GM21360 (cell line): ENCODE results near the gene EAF2.
"Not testable (repeated sequence)": the region's sequence is repeated elsewhere in the genome, so short reads cannot be mapped to it uniquely, and the experiment has no call there.

ENCODE experiments used
- ATAC-seq: cut with Tn5 transposase; IDR thresholded peaks from one replicate; pipeline ENCODE4 v1.9.1; 2021; ENCODE audit warnings: mild to moderate bottlenecking, moderate library complexity; ENCODE audit not compliant: unreplicated experiment

The EAF2 gene

DNA sequence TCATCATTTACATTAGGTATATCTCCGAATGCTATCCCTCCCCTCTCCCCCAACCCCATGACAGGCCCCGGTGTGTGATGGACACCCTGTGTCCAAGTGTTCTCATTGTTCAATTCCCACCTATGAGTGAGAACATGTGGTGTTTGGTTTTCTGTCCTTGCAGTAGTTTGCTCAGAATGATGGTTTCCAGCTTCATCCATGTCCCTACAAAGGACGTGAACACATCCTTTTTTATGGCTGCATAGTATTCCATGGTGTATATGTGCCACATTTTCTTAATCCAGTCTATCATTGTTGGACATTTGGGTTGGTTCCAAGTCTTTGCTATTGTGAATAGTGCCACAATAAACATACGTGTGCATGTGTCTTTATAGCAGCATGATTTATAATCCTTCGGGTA lies 22.8 kb downstream of the EAF2 start:
- not testable (repeated sequence) for ATAC-seq

DNA sequence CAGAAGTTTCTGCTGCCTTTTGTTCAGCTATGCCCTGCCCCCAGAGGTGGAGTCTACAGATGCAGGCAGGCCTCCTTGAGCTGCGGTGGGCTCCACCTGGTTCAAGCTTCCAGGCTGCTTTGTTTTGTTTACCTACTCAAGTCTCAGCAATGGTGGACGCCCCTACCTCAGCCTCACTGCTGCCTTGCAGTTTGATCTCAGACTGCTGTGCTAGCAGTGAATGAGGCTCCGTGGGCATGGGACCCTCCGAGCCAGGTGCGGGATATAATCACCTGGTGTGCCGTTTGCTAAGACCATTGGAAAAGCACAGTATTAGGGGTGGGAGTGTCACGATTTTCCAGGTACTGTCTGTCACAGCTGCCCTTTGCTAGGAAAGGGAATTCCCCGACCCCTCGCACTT lies 28.2 kb downstream of the EAF2 start:
- ATAC-seq, result not testable (repeated sequence)

DNA sequence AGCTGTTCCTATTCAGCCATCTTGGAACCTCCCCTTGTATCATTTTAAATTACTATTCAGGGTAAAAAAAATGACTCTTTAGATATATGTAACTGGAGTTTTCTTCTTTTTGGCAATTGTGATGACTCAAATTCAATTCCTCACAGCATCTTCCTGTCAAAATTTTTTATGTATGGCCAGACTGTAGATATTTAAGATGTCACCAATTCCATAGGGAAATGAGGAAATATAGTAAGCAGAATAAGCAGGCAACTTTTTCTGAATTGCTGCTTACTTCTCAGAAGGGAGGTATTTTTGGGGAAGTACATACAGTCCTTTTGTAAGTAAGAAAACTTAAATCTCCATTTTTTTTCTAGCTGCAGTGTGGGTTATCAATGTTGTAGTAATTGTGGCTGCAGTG lies 28.8 kb downstream of the EAF2 start:
- no peak for ATAC-seq

DNA sequence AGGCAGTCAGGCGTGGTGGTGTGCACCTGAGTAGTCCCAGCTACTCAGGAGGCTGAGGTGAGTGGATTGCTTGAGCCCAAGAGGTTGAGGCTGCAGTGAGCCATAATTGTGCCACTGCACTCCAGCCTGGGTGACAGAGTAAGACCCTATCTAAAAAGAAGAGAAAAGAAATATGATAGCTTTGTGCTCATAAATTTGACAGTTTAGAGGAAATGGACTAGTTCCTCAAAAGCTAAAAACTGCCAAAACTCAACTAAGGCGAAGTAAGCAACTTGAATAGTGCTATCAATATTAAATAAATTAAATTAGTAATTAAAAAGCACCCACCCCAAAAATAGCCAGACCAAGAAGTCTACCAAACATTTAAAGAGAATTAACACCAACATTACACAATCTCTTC lies 34.7 kb downstream of the EAF2 start:
- ATAC-seq, result no peak

DNA sequence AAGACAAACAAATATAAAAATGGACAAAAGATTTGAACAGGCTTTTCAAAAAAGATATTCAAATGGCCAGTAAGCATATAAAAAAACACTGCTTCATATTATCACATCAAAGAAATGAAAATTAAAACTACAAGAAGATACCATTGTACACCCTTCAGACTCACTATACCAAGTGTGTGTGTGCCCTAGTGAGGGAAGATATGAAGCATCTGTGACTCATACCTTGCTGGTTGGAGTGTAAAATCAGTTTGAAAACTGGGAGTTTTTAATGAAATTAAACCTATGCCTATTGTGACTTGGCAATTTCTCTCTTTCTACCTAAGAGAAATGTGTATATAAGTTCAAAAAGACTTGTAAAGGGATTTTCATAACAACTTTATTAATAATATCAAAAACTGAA lies 35.7 kb downstream of the EAF2 start:
- ATAC-seq, result no peak

DNA sequence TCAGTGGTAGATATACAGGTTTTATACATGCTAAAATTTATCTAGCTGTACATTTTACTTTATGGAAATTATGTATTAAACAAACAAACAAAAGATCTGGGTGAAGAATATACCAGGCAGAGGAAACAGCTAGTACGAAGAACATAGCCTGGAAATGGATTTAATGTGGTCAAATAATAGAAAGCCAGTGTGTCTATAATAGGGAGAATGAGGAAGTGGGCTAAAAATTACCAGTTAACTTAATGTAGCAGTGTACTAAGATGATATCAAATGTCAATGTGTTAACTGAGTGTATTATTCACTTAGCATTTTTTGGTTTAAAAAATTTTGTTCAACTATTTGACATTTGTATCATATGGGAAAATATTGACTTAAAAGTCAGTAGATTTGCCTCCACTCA lies 36.4 kb downstream of the EAF2 start:
- no peak for ATAC-seq

DNA sequence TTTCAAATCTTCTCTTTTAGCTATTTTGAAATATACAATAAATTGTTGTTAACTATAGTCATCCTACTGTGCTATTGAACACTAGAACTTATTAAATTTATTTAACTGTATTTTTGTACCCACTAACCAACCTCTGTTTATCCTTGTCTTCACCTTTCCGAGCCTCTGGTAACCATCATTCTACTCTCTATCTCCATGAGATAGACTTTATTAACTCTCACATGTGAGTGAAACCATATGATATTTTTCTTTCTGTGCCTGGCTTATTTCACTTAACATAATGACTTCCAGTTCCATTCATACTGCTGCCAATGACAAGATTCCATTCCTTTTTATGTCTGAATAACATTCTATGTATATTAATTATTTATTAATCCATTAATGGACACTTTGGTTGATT lies 43.4 kb downstream of the EAF2 start:
- no peak for ATAC-seq

DNA sequence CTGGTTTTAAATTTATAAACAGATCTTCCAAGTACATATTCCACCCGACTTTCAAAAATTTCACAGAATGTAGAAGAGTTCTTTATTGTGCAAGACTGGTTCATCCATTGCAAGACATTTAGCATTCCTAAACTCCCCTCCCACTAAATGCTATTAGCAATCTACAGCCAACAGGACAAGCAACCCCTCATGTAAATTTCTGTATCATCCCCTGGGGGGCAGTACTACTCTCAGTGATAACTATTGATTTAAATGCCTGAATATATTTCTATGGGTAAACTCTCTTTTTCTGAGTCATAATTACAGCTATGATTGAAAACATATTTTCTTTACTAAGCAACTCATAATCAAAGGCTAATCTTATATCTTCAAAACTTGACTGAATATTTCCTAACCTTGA lies 48.5 kb downstream of the EAF2 start:
- no peak for ATAC-seq

DNA sequence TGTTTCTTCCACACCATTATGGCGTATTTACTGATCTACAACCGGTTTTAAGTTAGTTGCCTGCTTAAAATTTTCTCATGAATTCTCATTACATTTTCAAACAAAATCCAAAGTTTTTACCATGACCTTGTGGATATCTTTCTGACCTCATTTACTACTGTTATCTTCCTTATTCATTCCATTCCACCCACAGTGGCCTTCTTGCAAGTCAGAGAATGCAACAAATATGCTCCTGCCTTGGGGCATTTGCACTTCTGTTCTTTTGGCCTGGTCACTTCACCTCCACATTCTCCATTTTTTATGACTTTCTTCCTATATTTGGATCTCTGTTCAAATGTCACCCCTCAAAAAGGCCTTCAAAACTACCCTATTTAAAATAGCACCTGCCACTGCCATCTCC lies 50.4 kb downstream of the EAF2 start:
- no peak for ATAC-seq

DNA sequence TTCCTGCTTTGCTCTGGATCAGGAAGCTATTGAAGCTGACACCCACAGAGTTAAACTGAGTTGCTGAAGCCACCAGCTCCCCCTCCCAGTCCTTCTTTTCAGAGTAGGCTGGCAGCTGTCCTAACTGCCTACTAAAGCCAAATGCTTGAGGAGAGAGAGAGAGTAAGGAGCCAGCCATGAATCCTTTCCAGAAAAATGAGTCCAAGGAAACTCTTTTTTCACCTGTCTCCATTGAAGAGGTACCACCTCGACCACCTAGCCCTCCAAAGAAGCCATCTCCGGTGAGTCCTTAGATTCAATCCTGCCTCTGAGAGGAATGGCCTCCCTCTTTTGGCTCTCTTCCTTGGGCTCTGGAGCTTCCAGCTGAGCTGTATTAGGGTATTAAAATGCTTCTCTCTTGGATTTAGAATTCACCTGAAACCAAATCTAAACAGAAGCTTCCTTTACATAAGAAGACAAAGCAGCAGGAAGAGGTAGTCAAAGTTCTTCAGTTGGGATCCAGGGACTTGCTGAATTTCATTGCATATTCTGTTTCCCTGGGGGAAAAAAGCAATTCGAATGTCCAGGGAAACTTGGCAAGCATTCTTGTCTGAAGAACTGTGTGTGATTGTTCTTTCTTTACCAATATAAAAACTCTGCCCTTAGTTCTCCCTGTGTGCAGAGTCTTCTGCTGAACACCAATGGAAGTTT lies 59.4 kb downstream of the EAF2 start, which contains the start of gene SLC15A2:
Gene SLC15A2, plus strand, starts transcription at position 101 of the 690 bp plus-strand sequence. Its CDS starts 76 bp downstream, at position 177.
- ATAC-seq, result no peak

DNA sequence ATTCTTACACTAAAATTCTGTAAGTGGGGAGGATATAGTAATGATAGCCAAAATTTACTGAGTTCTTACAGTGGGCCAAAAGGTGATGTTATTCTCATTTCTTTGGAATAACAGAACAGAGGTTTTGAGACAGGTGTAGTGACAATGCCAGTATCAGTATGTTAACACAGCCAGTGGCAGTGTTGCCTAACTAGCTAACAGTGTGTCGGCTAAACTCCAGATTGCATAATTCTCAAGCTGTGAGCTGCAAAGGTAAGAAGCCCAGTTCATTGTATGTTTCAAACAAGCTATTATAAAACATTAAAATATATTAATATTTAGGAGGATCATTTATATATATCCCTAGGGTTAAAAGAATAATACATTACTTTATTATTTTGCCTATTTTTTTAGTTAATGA lies 60.1 kb downstream of the EAF2 start:
- no peak for ATAC-seq

DNA sequence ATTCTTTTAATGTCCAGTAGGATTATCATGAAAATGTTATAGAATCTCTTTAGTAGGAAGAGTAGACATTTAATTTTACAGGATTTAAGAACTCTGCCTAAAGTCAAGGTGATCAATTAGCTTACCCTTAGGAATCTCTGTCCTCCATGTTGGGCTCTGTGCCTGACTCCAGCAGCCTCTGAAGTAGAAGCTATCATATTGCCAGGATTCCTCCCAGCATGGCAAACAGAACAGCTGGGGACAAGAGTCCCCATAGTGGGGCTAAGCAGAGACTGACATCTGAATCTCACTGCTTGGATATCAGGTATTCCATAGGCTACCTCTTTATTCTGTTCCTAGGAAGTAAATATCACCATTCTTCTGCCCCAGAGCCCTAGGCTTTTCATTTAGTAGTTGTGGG lies 60.7 kb downstream of the EAF2 start:
- no peak for ATAC-seq

DNA sequence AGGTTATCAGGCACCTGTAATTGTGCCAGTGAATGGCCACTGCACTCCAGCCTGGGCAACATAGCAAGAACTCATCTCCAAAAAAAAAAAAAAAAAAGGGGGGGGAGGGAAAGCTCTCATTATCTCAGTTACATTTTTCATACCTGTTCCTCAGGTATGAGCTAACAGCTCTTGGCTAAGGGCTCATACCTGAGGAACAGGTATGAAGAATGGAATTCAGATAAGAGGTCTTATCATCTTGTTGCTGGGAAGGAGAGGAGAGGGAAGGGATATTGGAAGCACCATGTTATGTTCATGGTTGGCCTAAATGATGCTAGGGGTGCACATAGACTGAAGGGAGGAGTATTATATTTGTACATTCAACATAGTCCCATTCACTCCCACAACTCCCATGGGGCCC lies 61.8 kb downstream of the EAF2 start:
- ATAC-seq, result no peak

DNA sequence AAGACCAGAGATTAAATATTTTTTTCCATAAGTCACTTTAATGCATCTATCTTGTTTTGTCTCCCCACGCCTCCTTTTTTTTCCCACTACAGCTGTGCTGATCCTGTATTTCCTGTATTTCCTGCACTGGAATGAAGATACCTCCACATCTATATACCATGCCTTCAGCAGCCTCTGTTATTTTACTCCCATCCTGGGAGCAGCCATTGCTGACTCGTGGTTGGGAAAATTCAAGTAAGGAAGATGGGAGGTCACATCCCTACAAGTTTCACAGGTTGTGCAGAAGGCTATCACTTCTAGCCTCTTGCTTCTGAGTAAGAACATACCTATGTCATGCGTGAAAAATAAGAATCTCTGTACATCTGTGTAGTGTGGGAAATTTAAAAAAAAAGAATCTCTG lies 62.3 kb downstream of the EAF2 start:
- no peak for ATAC-seq

DNA sequence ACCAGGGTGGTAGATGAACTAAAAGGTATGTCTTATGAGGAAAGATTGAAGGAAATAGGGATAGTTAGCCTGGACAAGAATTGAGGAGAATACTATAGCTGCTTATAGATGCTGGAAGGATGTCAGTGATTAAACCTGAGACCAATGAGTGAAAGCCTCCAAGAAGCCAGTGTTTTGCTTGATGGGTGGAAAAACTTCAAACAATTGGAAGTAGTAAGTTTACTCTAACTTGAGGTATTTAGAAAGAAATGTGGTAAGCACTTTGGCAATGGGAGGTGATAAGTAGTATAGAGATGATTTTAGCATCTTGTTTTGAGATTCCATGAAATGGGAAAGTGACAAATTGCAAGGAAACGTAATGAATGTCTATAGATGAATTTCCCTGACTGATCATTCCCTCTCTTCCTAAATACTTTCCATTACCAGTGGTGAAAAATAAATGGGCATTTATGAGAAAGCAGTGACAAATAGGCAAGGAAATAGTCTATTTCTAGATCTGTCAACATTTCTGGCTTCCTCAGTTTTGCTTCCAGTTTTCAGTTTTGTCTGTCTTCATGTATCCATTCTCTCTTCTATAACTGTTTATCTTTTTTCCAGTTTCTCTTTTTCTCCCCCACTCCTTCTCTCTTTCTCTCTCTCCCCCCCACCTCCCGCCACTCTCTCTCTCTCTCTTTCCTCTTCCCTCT lies 78.4 kb downstream of the EAF2 start:
- no peak for ATAC-seq

DNA sequence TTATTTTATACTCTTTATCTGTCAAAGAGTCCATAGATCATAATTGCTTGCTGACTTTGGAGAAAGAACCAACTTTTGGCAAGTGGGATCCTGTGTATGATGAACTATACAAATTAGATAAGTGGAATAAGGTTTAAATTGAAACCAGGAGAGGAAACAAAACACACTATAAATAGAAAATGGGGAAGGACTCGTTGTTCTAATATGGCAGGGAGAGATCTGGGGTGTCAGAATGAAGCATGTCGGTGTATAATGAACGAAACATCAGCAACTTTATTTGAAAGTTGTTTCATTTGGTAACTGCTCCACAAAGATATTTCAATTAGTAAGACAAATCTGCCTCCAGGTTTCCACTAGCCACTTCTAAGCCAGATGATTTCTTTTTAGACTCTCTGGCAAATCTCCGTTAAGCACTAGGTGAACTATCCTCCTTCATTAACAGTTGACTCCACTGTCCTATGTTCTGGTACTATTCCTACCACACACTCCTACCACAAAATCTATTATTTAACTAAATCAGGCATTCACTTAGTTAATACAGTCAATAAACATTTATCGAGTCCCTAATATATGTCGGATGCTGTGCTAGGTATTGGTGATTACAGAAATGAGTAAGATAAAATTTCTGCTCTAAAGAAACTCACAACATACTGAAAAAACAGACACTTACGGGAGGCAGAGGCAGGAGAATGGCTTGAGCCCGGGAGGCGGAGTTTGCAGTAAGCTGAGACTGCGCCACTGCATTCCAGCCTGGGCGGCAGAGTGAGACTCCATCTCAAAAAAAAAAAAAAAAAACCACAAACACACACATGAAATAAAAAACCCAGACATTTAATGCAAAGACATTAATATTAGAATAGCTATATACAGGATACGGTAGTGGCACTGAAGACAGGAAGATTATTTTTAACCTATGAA lies 79.3 kb downstream of the EAF2 start:
- ATAC-seq, result no peak

DNA sequence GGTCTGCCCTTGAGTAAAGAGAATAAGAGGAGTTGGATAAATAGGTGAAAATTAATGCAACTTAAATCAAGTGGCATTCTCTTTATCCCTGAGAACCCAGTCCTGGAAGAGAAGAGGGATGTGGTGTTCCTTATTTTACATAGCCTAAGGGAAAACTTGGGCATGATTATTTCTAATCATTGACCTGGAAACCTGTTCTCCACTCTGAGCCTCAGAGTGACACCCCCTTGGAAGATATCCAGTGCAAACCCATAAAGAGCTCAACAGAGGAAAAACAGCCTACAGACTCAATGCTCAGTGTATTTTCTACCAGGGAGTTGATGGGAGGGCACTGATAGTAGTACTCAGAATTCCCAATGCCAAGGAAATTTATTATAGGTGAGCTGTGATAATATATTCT lies 81.2 kb downstream of the EAF2 start:
- ATAC-seq, result no peak

DNA sequence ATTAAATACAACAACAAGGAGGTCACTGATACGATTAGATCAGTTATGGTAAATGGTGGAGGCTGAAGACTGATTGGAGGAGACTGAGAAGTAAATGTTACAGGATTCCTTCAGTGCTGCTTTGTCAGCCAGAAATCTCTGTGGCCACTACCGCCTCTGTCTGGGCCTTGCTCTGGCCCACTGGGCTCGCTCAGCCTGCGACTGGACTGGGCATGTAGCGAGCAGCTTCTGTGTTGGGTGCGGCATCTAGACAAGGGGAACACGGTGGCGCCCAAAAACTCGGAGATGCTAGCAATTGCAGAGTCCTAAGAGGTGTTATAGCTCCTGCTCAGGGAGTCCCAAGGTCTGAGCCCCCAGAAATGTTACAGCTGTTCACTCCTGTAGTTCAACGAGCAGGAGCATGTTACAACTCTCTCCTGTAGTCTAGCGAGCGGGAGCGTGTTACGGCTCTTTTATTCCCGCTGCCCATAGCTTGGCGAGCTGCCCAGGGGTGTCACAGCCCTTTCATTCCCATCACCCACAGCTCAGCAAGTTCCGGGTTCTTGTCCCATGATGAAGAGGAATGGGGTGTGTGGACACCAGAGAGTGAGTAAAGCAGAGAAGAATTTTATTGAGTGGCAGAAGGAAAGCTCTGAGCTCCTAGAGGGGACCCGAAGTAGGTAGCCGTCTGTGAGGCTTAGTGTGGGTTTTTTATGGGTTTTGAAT lies 83.9 kb downstream of the EAF2 start:
- ATAC-seq, result no peak

DNA sequence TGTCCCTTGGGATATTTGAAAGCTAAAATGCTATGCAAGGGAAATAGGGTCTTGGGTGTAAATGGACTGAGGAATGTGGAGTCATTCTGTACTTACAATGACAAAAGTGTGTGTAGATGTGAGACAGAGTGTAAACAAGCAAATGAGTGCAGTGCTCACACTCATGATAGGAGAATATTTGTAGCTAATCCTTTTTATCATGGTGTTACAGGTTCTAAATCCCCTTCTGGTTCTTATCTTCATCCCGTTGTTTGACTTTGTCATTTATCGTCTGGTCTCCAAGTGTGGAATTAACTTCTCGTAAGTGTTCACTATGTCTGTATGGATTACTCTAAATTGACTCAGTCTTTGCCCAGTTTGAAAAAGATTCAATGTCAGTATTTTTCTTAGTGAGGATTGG lies 89.7 kb downstream of the EAF2 start:
- no peak for ATAC-seq

DNA sequence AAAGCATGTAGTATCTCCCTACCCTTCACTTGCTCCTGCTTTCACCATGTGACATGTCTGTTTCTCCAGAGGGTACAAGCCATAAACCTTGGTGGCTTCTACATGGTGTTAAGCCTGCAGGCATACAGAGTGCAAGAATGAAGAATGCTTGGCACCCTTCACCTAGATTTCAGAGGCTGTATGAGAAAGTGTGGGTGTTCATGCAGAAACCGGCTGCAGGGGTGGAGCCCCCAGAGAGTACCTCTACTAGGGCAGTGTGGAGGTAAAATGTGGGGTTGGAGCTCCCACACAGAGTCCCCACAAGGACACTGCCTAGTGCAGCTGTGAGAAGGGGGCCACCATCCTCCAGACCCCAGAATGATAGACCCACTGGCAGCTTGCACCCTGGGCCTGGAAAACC lies 91.4 kb downstream of the EAF2 start:
- ATAC-seq, result no peak
